Psoas muscle (tissue), 8 donors: ENCODE measurements around the gene ARHGEF16. TPM values are rescaled to one million over a fixed set of nuclear protein-coding genes. Genes with fewer than 3 reads are reported as not detected.

Experiments used
- ATAC-seq, 4 donors: fragments of 200-7000 bp; cut with Tn5 transposase; one replicate each; pipeline ENCODE4 v1.9.1; 2020; ENCODE audit warnings: moderate library complexity in 3 of 4, mild to moderate bottlenecking in 2 of 4
- DNase-seq, 2 donors: peaks; one replicate each; pipeline ENCODE4 v3.0.0-alpha.2; 2020
- H3K27ac ChIP-seq: fragments of 200-600 bp; one replicate; pipeline ENCODE4 v1.8.0; 2022
- H3K27me3 ChIP-seq, 3 donors: fragments of 200-600 bp in 1 of 3; one replicate each; pipeline versions ENCODE4 v1.6.1 to v1.8.0; 2013 to 2022; ENCODE audit warnings: low read length in 2 of 3, mild to moderate bottlenecking in 2 of 3, moderate library complexity in 1 of 3; ENCODE audit not compliant: insufficient read depth in 3 of 3
- H3K36me3 ChIP-seq, 2 donors: fragments of 200-600 bp in 1 of 2; one replicate each; pipeline versions ENCODE4 v1.6.1 to v1.8.0; 2013 to 2022; ENCODE audit warnings: low read depth in 1 of 2, mild to moderate bottlenecking in 1 of 2, moderate library complexity in 1 of 2; ENCODE audit not compliant: insufficient read depth in 1 of 2
- H3K4me1 ChIP-seq: fragments of 200-600 bp; one replicate; pipeline ENCODE4 v1.8.0; 2022
- H3K4me3 ChIP-seq: fragments of 200-600 bp; one replicate; pipeline ENCODE4 v1.8.0; 2022; ENCODE audit warnings: mild to moderate bottlenecking
- H3K9me3 ChIP-seq: fragments of 200-600 bp; one replicate; pipeline ENCODE4 v1.8.0; 2022
- CTCF ChIP-seq: fragments of 200-600 bp; IDR thresholded peaks from one replicate; pipeline ENCODE4 v1.8.0; 2022; ENCODE audit warnings: antibody characterized with exemption
- WGBS, 3 donors: extraction: QIAGEN DNeasy Blood & Tissue Kit; methylation state at CpG; one replicate each; pipeline versions ENCODE4 v1.1.6 to v1.1.7; 2013; 5-methylcytosine and 5-hydroxymethylcytosine counted together
- intact Hi-C, 2 donors: fragments of 100-400 bp; cut with DNase I; formaldehyde crosslinking; loops; one replicate each; pipeline versions ENCODE4 v1.11.0 to v1.14.2; 2022
- polyA plus RNA-seq, 3 donors: library from polyadenylated mRNA; stranded (reverse); fragments of 200-250 nt; gene quantifications; one replicate each; pipeline ENCODE4 v1.2.3, GENCODE V29; 2013
- total RNA-seq, 4 donors: library from RNA; stranded (reverse); fragmentation: NEBNext Ultra II Directional in 2 of 4; extraction: Animal tissue kit (Norgen Biotek cat#: 25700) in 2 of 4; gene quantifications; one replicate each; pipeline versions ENCODE4 v1.2.1 to v1.2.4, GENCODE V29; 2021 to 2023
- donor health status: healthy with polysubstance abuse.
- donor health status: DM: no; HTN: no; CAD: no; lungs with moderate emphysema.
- donor health status: Bipolar disorder and iron deficiency.
- donor health status: healthy.
- donor health status: DM: yes; HTN: yes; CAD: no.
- donor health status: DM: no; HTN: no; CAD: no.
- donor health status: DM: no; HTN: no; CAD: no.
- donor health status: DM: yes; HTN: yes; CAD: no.

The ARHGEF16 gene
- total and polyA plus RNA-seq, 7 donors, result 0.29 to 0.56 (median 0.51) TPM

- Histone ChIP-seq H3K9me3 (no peaks in the 10 kb centered on the region), H3K27me3 (peaks cover 0 to 2% (median 0%) of the 10 kb centered on the region in 3 donors), H3K4me3 (no peak overlapping the region), H3K27ac (no peak overlapping the region), H3K36me3 (no peaks in the 10 kb centered on the region), H3K4me1 (no peaks in the 10 kb centered on the region)
- WGBS, 3 donors, result 77 to 84% (median 79%) methylated on average over 14 to 17 of the region's 17 CpGs
- no peak for TF ChIP-seq CTCF
- intact Hi-C loops, result loop anchor here in 1 of 2 donors (5.0 kb wide), 1 partner anchor 75 kb away; no protein-coding TSS in a partner anchor
- no peak for DNase-seq
- no peak for ATAC-seq
These were observed 38.2 kb downstream of the ARHGEF16 start for GRCh38 chr1:3492545-3493246.

- no peak overlapping the region for H3K27ac ChIP-seq
- no peaks in the 10 kb centered on the region for H3K27me3 ChIP-seq
- ATAC-seq (no peak), DNase-seq (no peak)
- TF ChIP-seq CTCF, result no peak
- H3K36me3 ChIP-seq, result no peaks in the 10 kb centered on the region
- intact Hi-C loops, result loop anchor here in 1 of 2 donors (5.0 kb wide), 1 partner anchor 73 kb away; no protein-coding TSS in a partner anchor
- no peak overlapping the region for H3K4me3 ChIP-seq
- WGBS, 3 donors, result 73 to 79% (median 76%) methylated on average over 34 of the region's 34 CpGs
- no peaks in the 10 kb centered on the region for H3K4me1 ChIP-seq
- no peaks in the 10 kb centered on the region for H3K9me3 ChIP-seq
These were observed 40.1 kb downstream of the ARHGEF16 start for GRCh38 chr1:3494321-3495308.

GRCh38 chr1:3495776-3496745 is 41.6 kb downstream of the ARHGEF16 start:
- Histone ChIP-seq H3K4me1 (no peaks in the 10 kb centered on the region), H3K36me3 (no peaks in the 10 kb centered on the region), H3K27ac (no peak overlapping the region), H3K27me3 (no peaks in the 10 kb centered on the region), H3K9me3 (no peaks in the 10 kb centered on the region), H3K4me3 (no peak overlapping the region)
- 69 to 75% (median 75%) methylated on average over 25 to 36 of the region's 36 CpGs for WGBS, 3 donors
- DNase-seq, result no peak
- peak in 2 of 4 donors; percentile 5 to 9 for ATAC-seq
- intact Hi-C loops, result no loop called here
- no peak for TF ChIP-seq CTCF

GRCh38 chr1:3496916-3497315 is 42.5 kb downstream of the ARHGEF16 start:
- Histone ChIP-seq H3K27ac (no peak overlapping the region), H3K9me3 (no peaks in the 10 kb centered on the region), H3K4me1 (no peaks in the 10 kb centered on the region), H3K36me3 (no peaks in the 10 kb centered on the region), H3K4me3 (no peak overlapping the region), H3K27me3 (no peaks in the 10 kb centered on the region)
- intact Hi-C loops, result no loop called here
- TF ChIP-seq CTCF, result no peak
- ATAC-seq (no peak), DNase-seq (no peak)
- WGBS, 3 donors, result 70 to 77% (median 75%) methylated on average over 19 to 20 of the region's 20 CpGs
